SIG-M5 treated with dmso at 0.1 percent for 504 hours (cell line): ENCODE results near the gene GFPT1.
"Not testable (repeated sequence)": the region's sequence is repeated elsewhere in the genome, so short reads cannot be mapped to it uniquely, and the experiment has no call there.

Source experiments
- DNase-seq: peaks from one replicate; lab custom pipeline; 2025; ENCODE audit not compliant: unreplicated experiment; lab: John Stamatoyannopoulos, UW

GFPT1 gene

GRCh38 chr2:69386789-69387734, at the start of gene GFPT1:
GFPT1 (minus strand) TSS chr2:69387227; CDS start chr2:69387071, 156 bp downstream.
- DNase-seq: peak; percentile 89

DNA sequence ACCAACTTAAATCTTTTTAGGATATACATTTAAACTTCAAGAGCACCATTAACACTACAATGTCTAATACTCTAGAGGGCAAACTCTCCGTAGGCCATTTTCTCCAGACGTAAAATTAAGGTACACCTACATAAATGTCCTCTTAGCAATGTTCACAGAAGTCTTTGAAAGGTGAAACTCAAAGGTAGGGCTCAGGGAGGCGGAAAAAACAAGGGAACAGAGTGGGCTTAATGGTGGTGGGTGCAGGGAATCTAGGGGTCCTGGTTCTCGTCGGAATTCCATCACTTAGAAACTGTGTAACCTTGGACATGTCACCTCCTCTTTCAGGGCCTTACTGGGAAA, 49.5 kb upstream of the GFPT1 start:
- DNase-seq: no peak

GRCh38 chr2:69434753-69435152, 47.7 kb upstream of the GFPT1 start:
- no peak for DNase-seq

DNA sequence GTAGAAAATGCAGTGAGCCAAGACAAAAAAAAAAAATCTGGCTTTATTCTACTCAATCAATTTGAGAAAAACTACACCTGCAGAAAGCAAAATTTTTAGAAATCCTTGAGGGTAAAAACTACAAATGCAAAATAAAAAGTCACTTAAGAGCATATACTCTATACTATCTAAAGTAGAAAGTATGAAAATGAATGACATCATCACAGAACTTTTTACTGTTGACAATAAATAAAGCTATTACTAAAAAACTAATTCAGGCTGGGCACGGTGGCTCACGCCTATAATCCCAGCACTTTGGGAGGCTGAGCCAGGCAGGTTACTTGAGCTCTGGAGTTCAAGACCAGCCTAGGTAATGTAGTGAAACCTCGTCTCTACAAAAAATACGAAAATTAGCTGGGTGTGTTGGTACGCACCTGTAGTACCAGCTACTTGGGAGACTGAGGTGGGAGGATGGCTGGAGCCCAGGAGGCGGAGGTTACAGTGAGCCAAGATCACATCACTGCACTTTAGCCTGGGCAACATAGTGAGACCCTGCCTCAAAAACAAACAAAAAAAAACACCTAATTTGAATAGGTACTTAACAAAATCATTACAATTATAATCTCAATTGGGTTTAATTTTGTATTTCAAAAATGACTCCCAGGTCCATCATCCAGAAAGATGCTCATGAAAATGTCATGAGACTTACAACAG, 42.6 kb upstream of the GFPT1 start:
- no peak for DNase-seq

DNA sequence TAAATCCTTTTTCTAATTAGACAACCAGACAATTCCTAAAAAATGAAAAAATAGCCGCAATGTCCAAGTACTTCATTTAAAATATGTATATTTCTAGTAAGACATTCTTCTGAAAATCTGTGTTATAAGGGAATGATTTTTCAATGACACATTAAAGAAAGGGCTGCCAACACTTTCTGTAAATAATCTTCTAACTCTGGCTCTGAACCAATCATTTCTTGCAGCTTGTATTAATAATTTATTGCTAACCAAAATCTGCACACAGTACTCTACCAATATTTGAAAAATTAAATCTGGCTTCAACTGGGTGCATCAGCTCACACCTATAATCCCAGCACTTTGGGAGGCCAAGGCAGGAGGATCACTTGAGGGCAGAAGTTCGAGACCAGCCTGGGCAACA, 42.0 kb upstream of the GFPT1 start:
- no peak for DNase-seq

- DNase-seq: no peak
Measured at GRCh38 chr2:69424419-69424818, 37.4 kb upstream of the GFPT1 start.

DNA sequence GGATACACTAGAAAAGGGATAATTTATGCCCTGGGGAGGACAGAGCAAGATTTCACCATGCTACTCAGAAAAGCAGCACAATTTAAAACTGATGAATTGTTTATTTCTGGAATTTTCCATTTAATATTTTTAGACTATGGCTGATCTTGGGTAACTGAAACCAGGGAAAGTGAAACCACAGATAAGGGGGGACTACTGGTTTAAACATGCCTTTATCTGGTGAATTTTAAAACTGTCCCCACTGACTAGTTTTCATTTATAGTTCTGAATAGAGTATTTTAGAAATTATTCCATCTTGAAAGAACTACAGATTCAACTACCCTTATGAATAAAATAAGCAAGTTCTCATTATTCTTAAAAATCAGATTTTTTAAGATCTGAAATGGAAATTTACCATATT, 35.2 kb upstream of the GFPT1 start:
- no peak for DNase-seq

DNA sequence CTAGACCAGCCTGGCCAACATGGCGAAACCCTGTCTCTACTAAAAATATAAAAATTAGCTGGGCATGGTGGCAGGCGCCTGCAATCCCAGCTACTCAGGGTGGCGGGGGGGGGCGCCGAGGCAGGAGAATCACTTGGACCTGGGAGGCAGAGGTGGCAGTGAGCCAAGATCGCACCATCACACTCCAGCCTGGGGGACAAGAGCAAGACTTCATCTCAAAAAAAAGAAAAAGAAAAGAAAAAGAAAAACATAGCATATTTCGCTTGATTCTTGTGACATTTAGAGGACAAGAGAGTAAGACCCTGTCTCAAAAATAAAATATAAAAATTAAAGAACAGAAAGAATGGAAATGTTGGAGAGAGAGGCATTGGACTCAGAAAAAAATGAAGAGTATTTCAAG, 32.1 kb upstream of the GFPT1 start:
- DNase-seq: not testable (repeated sequence)

DNA sequence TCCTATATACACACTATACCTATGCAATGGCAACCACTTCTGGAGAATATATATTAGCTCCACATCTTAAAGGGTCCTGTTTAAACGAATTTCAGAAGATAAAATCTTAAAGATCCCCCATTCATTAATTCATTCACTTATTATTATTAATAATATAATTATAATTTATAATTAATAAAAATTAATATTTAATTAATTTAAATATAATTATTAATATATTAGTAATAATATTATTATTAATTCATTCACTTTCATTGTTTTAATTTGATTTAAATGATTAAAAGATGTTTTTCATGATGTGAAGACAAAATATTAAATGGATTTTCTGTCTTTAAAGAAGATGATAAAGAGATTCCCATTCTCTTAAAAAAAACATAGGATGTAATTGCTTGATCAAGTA, 29.1 kb upstream of the GFPT1 start:
- no peak for DNase-seq

DNA sequence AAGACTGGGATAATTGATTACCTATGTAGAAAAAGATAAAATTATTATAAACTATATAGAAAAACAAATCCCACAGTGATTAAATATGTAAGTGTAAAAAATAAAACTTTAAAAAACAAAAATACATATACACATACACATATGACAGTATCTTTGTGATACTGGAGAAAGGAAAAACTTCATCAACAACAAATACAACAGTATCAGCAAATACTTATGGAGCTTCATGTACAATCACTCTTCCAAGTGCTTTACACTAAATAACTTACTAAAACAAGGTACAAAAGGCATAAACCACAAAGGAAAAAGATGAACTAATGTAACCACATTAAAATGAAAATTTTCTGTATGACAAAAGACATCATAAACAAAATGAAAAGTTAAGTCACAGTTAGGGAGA, 24.1 kb upstream of the GFPT1 start:
- no peak for DNase-seq

- no peak for DNase-seq
Measured at GRCh38 chr2:69405306-69405705, 18.3 kb upstream of the GFPT1 start.

DNA sequence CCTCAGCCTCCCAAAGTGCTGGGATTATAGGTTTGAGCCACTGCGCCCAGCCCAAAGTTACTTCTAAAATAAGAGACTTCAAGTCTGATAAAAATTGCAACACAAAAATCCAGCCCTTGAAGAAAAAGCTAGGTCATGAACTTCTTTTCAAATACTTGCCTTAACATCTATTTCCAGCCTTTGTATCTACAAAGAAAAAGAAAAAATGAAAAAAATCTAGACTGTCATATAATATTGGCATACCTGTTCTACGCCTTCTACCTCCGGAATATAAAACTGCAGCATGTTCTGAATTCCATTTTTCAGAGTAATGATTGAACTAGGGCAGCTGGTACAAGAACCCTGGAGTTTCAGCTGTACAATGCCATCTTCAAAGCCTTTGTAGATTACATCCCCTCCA, 13.1 kb upstream of the GFPT1 start:
- no peak for DNase-seq

DNA sequence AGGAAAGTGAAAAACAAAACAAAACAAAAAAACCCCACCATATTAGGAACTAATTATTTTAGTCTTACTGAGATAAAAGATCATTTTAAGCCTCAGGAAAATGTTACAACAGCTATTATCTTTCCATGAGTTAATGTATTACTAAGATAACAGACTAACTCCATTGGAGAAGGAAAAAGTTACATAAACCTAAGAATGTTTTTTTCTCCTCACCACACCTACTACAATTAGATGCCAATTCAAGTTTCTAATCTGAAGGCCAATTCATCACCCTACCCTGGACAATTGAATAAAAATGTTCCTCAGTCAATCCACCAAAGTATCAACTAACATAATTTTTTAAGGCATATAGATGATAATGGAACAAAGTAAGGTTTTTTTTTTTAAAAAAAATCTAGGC, 10.2 kb upstream of the GFPT1 start:
- no peak for DNase-seq

DNA sequence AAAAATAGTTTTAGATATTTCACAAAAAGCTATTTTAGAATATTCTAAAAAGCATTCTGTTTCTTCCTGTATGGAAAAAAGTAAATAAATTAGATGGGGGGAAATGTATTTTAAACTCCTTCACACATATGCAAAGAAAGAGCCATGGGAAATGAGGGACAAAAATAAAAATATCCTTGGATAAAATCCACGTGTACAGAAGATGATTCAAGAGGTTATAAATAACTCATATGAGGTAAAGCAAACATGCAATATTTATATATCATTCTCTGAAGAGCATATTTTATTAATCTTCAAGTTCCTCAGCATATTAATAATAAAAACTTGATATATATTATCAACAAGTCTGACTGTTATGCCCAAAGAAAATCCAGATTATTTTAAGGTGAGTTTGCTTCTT, 8.8 kb upstream of the GFPT1 start:
- DNase-seq: no peak

GRCh38 chr2:69393963-69394362, 6.9 kb upstream of the GFPT1 start:
- no peak for DNase-seq

DNA sequence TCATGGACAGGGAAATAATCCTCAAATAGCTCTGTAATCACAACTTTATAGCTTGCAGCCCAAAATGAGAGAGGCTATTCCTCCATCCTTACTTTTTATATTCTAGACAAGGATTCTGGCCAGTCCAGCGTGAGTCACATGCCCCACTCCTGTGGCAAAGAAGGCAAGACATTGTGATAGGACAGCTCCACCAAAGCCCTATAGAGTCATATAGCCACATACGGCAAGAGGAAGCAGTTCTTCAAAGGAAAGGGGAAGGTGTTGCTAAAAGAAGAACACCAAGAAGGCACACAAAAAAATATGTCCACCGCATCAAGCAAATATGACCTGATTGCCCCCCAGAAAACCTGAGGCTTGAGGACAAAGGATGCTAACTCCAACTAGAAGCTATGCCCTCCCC, 3.4 kb upstream of the GFPT1 start:
- peak; percentile 73 for DNase-seq

GRCh38 chr2:69390001-69390400, 3.0 kb upstream of the GFPT1 start:
- no peak for DNase-seq

GRCh38 chr2:69389271-69389670, 2.2 kb upstream of the GFPT1 start:
- no peak for DNase-seq

- DNase-seq: no peak
Measured at GRCh38 chr2:69387770-69388481, 899 bp upstream of the GFPT1 start.

GRCh38 chr2:69386360-69386759, 667 bp downstream of the GFPT1 start:
- no peak for DNase-seq

DNA sequence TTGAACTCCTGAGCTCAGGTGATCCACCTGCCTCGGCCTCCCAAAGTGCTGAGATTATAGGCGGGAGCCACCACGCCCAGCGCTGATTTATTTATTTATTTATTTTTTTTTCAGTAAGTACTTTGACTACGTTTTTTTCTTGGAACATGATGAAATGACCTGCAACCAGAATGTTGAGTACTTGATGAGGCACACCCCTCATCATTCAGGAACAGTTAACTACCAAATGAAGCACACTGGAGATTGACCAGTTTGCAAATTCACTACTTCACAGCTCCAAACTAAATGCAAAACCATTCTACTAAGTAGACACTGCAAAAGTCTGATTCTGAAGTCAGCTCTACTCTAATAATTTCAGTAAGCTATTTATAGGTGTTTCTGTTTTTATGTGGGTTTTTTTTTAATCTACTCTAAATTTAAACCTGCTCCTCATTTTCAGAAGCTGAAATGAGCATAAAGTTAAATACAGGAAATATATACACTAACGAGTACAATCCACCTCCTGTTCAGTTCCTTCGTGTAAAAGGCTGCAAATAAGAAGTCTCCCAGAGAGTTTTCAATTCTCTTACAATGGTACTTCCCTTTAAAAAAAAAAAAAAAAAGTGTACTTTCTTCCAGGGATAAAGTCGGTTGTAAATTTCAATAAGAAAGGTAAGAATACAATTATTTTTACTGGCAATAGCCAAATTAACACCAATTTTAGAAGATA, 1.4 kb downstream of the GFPT1 start:
- no peak for DNase-seq
